ENCODE measurements around the gene PPP3CA.
A peak's percentile ranks its signal among the peaks of the same experiment; 100 is the strongest.
"Not testable (repeated sequence)": the region's sequence is repeated elsewhere in the genome, so short reads cannot be mapped to it uniquely, and the experiment has no call there.

PPP3CA gene

DNA sequence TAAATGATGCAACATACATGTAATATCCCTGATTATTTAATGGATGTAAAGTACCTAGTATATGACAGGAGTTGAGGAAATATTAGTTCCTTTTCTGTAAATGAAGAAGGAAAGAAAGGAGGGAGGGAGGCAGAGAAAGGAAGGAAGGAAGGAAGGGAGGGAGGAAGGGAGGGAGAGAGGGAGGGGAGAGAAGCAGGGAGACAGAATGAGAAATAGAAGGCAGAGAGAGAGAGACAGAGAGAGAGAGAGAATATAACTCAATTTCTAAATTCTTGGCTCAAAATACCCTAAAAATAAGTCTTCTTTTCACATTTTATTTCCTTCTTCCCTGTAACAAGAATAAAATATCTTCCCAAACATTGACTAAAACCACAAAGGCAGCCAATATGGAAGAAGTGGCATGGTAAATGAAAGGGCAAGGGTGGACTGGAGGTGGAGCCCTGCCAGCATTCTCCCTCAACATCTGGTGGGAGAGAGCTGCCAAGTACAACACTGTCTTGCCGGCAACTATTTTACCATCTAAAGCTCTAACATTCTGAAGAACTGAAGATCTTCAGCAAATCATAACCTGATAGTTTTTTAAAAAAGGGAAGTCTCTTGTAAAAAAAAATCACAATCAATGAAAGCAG, 245.1 kb downstream of the PPP3CA start:
- peak; percentile 58 to 62 for DNase-seq (ENCODE audit: low read depth in 2 of 2)

DNA sequence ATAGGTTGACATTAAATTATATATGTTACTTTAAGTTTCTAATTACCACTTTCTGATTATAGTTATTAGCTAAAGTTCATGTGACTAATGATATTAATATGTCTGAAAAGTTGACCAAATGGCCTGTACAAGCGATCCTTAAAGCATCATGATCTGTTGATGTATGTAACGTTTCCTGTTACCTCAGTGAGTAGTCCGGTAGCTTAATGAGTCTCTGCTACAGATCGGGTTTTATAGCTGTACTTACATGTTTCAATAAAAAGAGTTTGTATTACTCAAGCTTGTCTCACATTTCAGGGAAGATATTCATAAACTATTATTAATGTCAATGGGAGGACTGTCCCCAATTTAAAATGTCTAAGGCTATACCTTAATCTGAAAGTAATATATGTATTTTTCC, 246.3 kb downstream of the PPP3CA start:
- DNase-seq (ENCODE audit: low read depth in 2 of 2) = no peak

- no peak for DNase-seq (ENCODE audit: low read depth in 2 of 2)
Observed at GRCh38 chr4:101098666-101099400, 248.5 kb downstream of the PPP3CA start.

GRCh38 chr4:101092609-101093008, 254.7 kb downstream of the PPP3CA start:
- not testable (repeated sequence) for DNase-seq (ENCODE audit: low read depth in 2 of 2)

DNA sequence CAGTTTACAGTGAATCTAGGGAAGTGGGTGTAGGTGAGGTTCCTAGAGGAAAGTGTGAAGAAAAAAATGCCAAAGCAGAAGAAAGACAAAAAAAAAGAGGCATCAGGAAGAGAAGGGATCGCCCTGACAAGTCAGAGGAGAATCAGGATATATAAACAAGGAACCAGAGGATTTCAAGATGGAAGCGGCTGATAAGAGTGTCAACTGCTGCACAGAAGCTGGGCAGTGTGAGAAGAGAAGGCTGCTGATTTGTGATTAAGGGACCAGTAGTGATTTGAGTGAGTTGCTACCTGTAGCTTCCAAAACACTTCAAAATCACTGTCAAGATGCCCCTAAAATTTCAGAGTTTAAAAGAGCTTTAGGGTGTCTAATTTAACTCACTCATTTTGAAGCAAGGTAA, 258.2 kb downstream of the PPP3CA start:
- DNase-seq (ENCODE audit: low read depth in 2 of 2) = no peak

- no peak for DNase-seq (ENCODE audit: low read depth in 2 of 2)
Observed at GRCh38 chr4:101086801-101087586, 260.3 kb downstream of the PPP3CA start.

DNA sequence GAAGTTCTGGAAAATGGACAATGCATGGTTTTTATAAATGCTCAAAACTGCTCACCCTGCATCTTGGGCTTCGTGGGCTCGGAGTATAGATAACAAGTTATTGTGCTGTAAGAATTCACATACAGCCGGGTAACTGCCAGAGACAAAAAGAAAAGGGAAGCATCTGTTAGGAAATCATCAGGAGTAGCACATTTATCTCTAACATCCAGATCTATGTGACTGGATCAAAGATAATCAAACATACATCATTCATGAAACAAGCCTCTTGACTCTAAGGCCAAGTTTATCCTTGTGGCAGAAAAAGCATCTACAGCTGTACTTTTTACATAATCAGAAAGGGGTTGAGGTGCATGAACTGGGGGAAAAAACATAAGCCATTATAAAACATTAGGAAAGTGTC, 264.2 kb downstream of the PPP3CA start:
- DNase-seq (ENCODE audit: low read depth in 2 of 2) = no peak

DNA sequence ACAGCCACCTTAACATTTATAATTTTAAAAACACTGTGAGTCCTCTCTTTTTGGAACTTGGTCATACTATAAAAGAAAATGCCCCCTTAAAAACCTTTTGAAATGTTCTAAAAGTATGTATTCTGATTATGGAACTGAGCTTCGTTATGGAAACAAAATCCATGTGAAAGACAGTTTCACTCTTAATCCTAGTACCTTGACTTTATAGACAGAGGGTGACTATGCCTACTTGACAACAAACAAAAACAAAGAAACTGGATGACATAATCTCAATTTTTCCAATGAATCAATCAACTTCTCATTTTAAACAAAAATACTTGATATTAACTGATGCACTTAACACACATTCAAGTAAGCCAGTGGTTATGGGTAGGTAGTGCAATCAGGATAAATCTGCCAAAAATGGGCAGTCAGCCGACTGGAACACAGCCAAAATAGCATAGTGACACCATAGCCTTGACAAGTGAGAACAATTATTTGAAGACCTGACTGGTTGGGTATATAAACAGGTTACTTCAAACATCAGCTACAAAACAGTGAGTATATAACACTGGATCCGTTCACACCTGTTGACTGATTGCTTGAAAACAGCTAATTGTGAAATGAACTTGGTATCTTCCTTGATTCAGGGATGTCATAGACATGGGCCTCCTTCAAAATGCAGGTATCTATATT, 265.5 kb downstream of the PPP3CA start:
- DNase-seq (ENCODE audit: low read depth in 2 of 2) = no peak

GRCh38 chr4:101081166-101081565, 266.2 kb downstream of the PPP3CA start:
- no peak for DNase-seq (ENCODE audit: low read depth in 2 of 2)

DNA sequence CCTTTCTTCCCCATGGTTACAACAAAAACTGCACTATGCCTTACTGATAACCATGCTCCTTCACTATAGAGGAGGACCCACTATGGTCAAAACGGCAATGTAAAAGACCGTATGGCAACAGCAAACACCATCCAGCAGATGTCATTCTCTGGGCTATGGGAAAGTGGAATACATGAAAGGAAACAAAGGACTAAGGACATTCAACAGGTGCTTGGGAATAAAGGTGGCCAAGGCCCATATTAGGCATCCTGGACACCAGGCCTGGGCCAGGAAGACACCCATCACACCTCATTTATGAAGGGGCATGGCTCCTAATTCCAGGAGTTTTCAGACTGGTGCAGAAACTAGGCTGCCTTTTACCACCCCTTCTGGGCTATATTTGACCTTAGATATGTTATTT, 268.4 kb downstream of the PPP3CA start:
- DNase-seq (ENCODE audit: low read depth in 2 of 2) = no peak

DNA sequence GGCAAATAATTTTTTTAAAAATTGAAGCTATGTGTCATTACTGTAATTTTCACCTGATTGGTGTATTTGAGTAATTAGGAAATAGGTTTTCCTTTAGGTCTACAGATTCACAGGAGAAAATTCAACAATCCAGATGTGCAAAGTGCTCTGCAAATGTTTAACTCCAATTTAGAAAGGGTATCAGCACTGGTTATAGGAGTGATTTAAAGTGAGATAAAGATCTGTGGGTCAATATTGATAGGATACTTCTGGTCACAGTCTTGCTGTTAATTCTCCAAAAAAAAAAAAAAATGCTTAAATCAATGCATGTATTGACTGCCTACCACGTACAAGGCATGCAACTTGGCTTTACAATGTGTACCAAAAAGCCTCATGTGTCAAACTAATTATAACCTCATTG, 271.3 kb downstream of the PPP3CA start:
- no peak for DNase-seq (ENCODE audit: low read depth in 2 of 2)

DNA sequence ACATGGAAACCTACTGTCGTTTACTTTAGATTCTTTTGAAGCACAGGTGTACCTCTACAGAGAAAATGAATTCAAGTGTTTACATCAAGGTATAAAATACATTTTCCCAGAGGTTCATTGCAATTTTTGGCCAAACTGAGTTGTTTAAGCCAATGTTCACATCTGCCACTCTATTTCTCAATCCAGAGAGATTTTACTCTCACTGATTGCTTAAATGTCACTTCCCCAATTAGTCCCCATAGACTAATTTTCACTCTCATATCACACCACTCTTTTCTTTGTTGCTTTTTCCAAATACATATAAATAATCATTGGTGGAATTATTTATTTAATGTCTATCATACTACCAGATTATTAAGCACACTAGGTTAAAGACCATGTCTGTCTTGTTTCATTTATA, 271.8 kb downstream of the PPP3CA start:
- DNase-seq (ENCODE audit: low read depth in 2 of 2) = no peak

GRCh38 chr4:101074326-101074725, 273.0 kb downstream of the PPP3CA start:
- no peak for DNase-seq (ENCODE audit: low read depth in 2 of 2)

DNA sequence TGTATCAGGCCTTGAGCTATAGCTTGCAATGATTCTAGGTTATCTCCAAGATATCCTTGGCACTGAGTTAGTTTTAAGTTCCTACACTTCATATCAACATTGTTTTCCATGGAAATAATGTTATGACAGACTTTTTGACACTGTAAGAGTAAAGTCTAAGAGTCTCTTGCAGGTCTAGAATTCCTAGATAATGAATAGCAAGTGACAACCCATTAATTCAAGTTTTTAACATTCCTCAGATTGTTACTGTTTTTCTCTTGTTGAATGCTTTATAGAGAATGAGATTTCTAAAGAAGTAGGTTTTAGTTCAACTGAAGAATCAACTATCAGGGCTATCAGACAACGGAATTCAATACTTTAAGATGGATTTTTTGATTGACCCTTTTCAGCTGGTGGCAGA, 276.1 kb downstream of the PPP3CA start:
- DNase-seq (ENCODE audit: low read depth in 2 of 2) = no peak

DNA sequence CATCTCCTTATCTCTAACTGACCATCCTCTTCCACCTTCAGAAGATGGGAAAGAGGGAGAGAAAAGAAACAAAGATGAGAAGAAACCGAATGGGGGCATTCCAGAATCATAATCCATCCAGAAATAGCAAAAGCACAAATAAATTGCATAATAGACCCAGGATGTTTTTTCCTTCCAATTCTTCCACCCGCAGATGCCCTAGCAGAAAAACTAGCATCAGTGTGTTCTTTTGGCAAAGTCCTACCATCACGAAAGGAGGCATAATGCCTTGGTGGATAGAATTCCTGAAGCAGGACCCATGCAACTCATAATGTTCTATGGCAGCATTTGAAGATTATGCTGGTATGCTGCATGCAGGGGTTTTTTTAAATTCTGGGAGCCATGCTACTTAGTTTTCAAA, 279.2 kb downstream of the PPP3CA start:
- no peak for DNase-seq (ENCODE audit: low read depth in 2 of 2)

DNA sequence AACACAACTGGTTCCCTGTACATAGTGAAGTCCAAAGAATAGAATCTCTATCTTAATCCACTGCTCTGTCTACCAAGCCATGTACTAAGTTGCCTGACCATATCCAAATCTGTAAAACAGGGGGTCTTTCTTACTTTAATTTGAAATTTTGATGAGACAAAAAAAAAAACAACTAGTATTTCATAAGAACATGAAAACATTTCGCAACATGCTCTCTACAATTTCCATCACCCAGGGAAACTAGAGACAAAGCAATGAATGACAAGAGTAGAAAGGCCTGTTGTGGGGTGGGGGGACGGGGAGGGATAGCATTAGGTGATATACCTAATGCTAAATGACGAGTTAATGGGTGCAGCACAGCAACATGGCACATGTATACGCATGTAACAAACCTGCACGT, 279.9 kb downstream of the PPP3CA start:
- DNase-seq (ENCODE audit: low read depth in 2 of 2) = no peak

DNA sequence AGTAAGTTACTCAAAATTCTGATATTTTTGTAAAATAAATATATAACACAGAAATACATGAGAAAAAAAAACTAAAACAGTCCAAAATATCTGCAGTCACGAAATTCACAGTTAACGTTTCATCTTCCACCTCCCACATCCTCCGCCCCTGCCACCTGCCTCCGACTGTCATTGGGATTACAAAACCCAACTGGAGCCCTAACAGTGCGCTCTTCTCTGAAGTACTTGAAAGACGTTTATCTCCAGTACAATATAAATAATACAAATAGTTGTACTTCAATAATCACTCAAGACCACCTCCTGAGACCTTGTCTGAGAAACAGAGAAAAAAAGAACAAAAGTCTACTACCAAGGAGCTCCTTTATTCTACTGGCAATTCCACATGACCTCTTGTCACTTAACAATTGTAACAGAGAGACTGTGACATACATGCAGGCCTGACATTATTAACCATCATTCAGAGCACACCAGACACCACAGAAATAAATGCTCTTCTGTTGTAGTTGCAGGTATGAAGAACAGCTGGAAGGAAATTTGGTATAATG, 280.6 kb downstream of the PPP3CA start:
- no peak for DNase-seq (ENCODE audit: low read depth in 2 of 2)

DNA sequence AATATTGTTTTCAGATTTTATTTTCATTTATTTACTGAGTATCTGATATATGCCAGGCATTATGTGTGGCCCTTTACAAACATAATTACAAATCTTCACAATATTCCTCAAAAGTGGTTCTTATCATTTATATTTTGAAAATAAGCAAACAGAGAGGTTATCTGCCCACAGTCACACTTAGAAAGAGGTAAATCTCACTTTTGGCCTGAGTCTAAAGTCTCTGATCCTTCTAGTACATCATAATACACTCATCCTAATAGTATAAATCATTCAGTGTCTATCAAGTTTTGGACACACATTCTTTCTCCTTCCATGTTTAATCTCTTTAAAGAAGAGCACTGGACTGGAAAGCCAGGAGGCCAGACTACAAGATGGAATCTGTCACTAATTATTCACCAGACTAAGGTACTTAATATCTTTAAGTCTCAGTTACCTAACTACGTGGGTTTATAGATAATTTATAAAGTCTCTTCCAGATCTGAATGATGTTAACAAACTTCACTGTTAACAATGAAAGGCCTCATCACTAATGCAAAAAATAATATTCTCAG, 281.3 kb downstream of the PPP3CA start:
- no peak for DNase-seq (ENCODE audit: low read depth in 2 of 2)

GRCh38 chr4:101065346-101065745, 282.0 kb downstream of the PPP3CA start:
- no peak for DNase-seq (ENCODE audit: low read depth in 2 of 2)

GRCh38 chr4:101064541-101065180, 282.7 kb downstream of the PPP3CA start:
- no peak for DNase-seq (ENCODE audit: low read depth in 2 of 2)

GRCh38 chr4:101055392-101055791, 291.9 kb downstream of the PPP3CA start:
- no peak for DNase-seq (ENCODE audit: low read depth in 2 of 2)
